AG04450 (cell line): ENCODE results near the gene RAD9A. TPM values are rescaled to one million over a fixed set of nuclear protein-coding genes. Genes with fewer than 3 reads are reported as not detected.

Source experiments
- CTCF ChIA-PET: fragments of 300-600, 350-600 bp; formaldehyde crosslinking; extraction: SDS; loops from one replicate; lab custom pipeline; 2022; ENCODE audit warnings: antibody characterized with exemption, inconsistent platforms; lab: Charles Lee
- POLR2A ChIA-PET: fragments of 350-600 bp; formaldehyde crosslinking; extraction: SDS; loops from one replicate; lab custom pipeline; 2021; ENCODE audit warnings: antibody characterized with exemption, inconsistent platforms; lab: Yijun Ruan, JAX
- DNase-seq: peaks from one replicate; pipeline ENCODE4 v3.0.0-alpha.2; 2011; ENCODE audit warnings: low read depth, low spot score
- H3K27ac ChIP-seq: one replicate; pipeline ENCODE4 v1.5.1; 2012; ENCODE audit warnings: low read depth, low read length, control low read depth
- H3K27me3 ChIP-seq: one replicate; pipeline ENCODE4 v1.6.0; 2012; ENCODE audit warnings: low read length; ENCODE audit not compliant: control insufficient read depth, insufficient read depth
- H3K4me3 ChIP-seq: 2 replicates; pipeline ENCODE4 v1.5.1; 2011; ENCODE audit warnings: mild to moderate bottlenecking, low read depth, low read length, control low read depth
- H3K9me3 ChIP-seq: 2 replicates; pipeline ENCODE4 v1.5.1; 2012; ENCODE audit warnings: low read length; ENCODE audit not compliant: control insufficient read depth, insufficient read depth
- polyA plus RNA-seq: library from polyadenylated mRNA; depleted of rRNA; stranded (reverse); fragments of >200 nt; gene quantifications from 2 replicates; pipeline ENCODE4 v1.2.3, GENCODE V29; 2011
- TF ChIP-seq, protein P1 (sequence below): IDR thresholded peaks from 2 replicates; pipeline ENCODE4 v1.5.1; 2011; ENCODE audit warnings: low read depth, low read length, control low read depth, inconsistent platforms

RAD9A gene
- polyA plus RNA-seq, 1 experiment = 3.2 TPM

DNA sequence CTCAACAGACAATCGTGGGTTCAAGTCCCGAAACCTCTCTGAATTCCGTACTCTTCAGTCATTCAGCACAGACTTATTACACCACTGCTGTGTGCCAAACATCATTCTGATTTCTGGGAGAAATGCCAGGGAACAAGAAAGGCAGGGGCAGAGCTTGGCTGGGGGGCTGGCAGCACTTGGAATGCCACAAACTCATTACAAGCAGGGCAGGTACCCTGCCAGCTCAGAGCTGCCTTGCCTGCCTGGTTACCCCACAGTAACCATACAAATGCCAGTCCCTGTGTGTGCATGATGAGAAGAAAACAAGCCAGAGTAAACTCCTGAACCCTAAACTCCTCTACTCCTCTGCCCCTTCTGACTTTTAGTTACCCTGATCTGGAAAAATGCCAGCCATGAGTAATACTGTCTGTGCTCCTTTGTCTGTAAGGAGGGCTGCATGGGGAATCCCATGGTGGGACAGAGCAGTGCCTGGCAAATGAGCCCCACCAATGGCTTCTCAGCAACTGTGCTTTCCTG lies 6.9 kb upstream of the RAD9A start:
- H3K27me3 ChIP-seq = no peaks in the 10 kb centered on the region
- CTCF ChIA-PET = interaction anchor here (24.1 kb wide), 1 partner anchor 27 kb away, joined by 716 read pairs; the partner anchor contains the start of gene POLD4
- POLR2A ChIA-PET = interaction anchor here (0.7 to 0.9 kb wide), 2 partner anchors 12 to 198 kb away, joined by 3 to 4 read pairs; partner anchors contain the start of genes CLCF1 and GSTP1
- no peak for DNase-seq
- no peaks in the 10 kb centered on the region for H3K9me3 ChIP-seq
- TF ChIP-seq, protein P1, sequence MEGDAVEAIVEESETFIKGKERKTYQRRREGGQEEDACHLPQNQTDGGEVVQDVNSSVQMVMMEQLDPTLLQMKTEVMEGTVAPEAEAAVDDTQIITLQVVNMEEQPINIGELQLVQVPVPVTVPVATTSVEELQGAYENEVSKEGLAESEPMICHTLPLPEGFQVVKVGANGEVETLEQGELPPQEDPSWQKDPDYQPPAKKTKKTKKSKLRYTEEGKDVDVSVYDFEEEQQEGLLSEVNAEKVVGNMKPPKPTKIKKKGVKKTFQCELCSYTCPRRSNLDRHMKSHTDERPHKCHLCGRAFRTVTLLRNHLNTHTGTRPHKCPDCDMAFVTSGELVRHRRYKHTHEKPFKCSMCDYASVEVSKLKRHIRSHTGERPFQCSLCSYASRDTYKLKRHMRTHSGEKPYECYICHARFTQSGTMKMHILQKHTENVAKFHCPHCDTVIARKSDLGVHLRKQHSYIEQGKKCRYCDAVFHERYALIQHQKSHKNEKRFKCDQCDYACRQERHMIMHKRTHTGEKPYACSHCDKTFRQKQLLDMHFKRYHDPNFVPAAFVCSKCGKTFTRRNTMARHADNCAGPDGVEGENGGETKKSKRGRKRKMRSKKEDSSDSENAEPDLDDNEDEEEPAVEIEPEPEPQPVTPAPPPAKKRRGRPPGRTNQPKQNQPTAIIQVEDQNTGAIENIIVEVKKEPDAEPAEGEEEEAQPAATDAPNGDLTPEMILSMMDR = no peak
- no peak overlapping the region for H3K27ac ChIP-seq
- no peak overlapping the region for H3K4me3 ChIP-seq

DNA sequence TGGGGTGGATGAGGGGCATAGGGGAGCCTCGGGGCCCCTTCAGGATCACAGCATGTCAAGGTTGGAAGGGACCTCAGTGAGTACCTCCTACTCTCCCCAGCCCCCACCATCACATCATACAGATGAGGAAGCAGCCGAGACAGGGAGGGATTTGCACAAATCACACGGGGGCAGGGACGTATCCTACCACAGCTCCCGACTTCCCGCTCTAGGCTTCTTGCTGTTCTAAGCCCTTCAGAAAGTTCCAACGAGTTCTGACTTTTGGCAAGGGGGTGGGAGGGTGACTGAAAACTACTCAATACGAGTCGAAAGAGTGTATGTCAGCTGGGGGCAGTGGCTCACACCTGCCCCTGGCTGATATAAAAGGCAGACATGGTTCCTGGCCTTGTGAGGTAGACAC lies 4.7 kb upstream of the RAD9A start:
- no peak overlapping the region for H3K4me3 ChIP-seq
- H3K27ac ChIP-seq = no peak overlapping the region
- no peaks in the 10 kb centered on the region for H3K9me3 ChIP-seq
- DNase-seq = no peak
- CTCF ChIA-PET = interaction anchor here (0.6 to 24.1 kb wide), 3 partner anchors 15 to 67 kb away, joined by 3 to 716 read pairs (median 3); partner anchors contain the start of gene POLD4
- H3K27me3 ChIP-seq = no peaks in the 10 kb centered on the region
- POLR2A ChIA-PET = interaction anchor here (0.6 to 0.7 kb wide), 2 partner anchors 35 to 84 kb away, joined by 4 to 5 read pairs; partner anchors contain the start of gene SSH3
- TF ChIP-seq, protein P1 = no peak

- CTCF ChIA-PET = interaction anchor here (24.1 kb wide), 1 partner anchor 29 kb away, joined by 716 read pairs; the partner anchor contains the start of gene POLD4
- DNase-seq = no peak
- Histone ChIP-seq H3K27me3 (no peaks in the 10 kb centered on the region), H3K4me3 (no peak overlapping the region), H3K9me3 (no peaks in the 10 kb centered on the region), H3K27ac (no peak overlapping the region)
- POLR2A ChIA-PET = no interaction called here
- TF ChIP-seq, protein P1 = no peak
Measured at GRCh38 chr11:67387518-67387917, 4.3 kb upstream of the RAD9A start.

DNA sequence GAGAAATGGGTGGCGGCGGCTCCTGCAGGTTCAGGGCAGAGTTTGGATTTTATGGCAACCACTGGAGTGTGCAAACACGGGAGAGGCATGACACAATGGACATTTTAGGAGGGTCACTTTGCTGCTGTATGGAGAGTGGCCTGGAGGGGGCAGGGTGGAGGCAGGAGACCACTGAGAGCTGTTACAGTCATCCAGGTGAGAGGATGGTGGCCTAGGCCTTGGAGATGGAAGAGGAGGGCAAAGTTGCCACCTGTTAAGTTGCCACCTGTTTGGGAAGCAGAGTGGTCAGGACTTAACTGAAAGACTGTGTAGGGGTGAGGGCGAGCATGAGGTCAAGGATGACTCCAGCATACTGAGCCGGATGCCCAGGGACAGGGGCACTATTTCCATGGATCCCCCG lies 2.3 kb upstream of the RAD9A start:
- H3K4me3 ChIP-seq = no peak overlapping the region
- no peak for DNase-seq
- no peak overlapping the region for H3K27ac ChIP-seq
- TF ChIP-seq, protein P1 = peak; percentile 60
- CTCF ChIA-PET = interaction anchor here (0.6 to 24.1 kb wide), 5 partner anchors 8 to 31 kb away, joined by 3 to 716 read pairs (median 5); partner anchors contain the start of genes POLD4 and PPP1CA
- no peaks in the 10 kb centered on the region for H3K27me3 ChIP-seq
- no peaks in the 10 kb centered on the region for H3K9me3 ChIP-seq
- POLR2A ChIA-PET = no interaction called here

DNA sequence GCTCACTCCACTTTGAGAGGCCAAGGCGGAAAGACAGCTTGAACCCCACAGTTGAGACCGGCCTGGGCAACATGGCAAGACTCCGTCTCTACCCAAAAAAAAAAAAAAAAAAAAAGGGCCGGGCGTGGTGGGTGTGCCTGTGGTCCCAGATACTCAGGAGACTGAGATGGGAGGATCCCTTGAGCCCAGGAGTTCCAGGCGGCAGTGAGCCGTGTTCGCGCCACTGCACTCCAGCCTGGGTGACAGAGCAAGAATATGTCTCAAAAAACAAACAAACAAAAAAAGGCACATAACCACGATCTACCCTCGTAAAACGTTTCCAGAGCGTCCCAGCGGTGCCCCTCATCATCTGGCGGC lies 861 bp upstream of the RAD9A start:
- CTCF ChIA-PET = interaction anchor here (2.7 to 24.1 kb wide), 2 partner anchors 10 to 33 kb away, joined by 22 to 716 read pairs; partner anchors contain the start of genes POLD4 and PPP1CA
- H3K4me3 ChIP-seq = peak overlapping the region; percentile 92
- TF ChIP-seq, protein P1 = no peak
- POLR2A ChIA-PET = no interaction called here
- peak overlapping the region; percentile 87 for H3K27ac ChIP-seq
- no peaks in the 10 kb centered on the region for H3K27me3 ChIP-seq
- H3K9me3 ChIP-seq = no peaks in the 10 kb centered on the region
- DNase-seq = no peak
